Liver (tissue), 9 donors: ENCODE results near the gene CPNE4. TPM values are rescaled to one million over a fixed set of nuclear protein-coding genes. Genes with fewer than 3 reads are reported as not detected.

Source experiments
- DNase-seq: peaks from one replicate; pipeline ENCODE4 v3.0.0-alpha.2; 2017; ENCODE audit warnings: low spot score
- H3K27ac ChIP-seq, 2 donors: one replicate each; pipeline ENCODE4 v1.7.0; 2013; ENCODE audit warnings: inconsistent platforms in 2 of 2, low read length in 2 of 2, control low read depth in 1 of 2, low read depth in 1 of 2, mild to moderate bottlenecking in 1 of 2
- H3K27me3 ChIP-seq, 4 donors: one replicate each; pipeline versions ENCODE4 v1.6.1 to v1.7.0; 2013; ENCODE audit warnings: low read length in 3 of 4, inconsistent platforms in 1 of 4, mild to moderate bottlenecking in 1 of 4, moderate library complexity in 1 of 4; ENCODE audit not compliant: control insufficient read depth in 4 of 4, insufficient read depth in 4 of 4
- H3K36me3 ChIP-seq, 4 donors: one replicate each; pipeline versions ENCODE4 v1.6.1 to v1.7.0; 2013; ENCODE audit warnings: low read length in 3 of 4, mild to moderate bottlenecking in 3 of 4, low read depth in 1 of 4, moderate library complexity in 1 of 4; ENCODE audit not compliant: control insufficient read depth in 4 of 4, insufficient read depth in 3 of 4
- H3K4me1 ChIP-seq, 4 donors: one replicate each; pipeline versions ENCODE4 v1.6.1 to v1.7.0; 2013; ENCODE audit warnings: low read length in 3 of 4, mild to moderate bottlenecking in 3 of 4, moderate library complexity in 1 of 4; ENCODE audit not compliant: control insufficient read depth in 4 of 4, insufficient read depth in 4 of 4
- H3K4me3 ChIP-seq, 3 donors: one replicate each; pipeline versions ENCODE4 v1.6.1 to v1.7.0; 2013; ENCODE audit warnings: low read length in 3 of 3, control low read depth in 1 of 3, low read depth in 1 of 3, mild to moderate bottlenecking in 1 of 3
- H3K9ac ChIP-seq, 2 donors: one replicate each; pipeline ENCODE4 v1.7.0; 2013; ENCODE audit warnings: low read length in 2 of 2, mild to moderate bottlenecking in 2 of 2, moderate library complexity in 2 of 2, control low read depth in 1 of 2, low read depth in 1 of 2
- H3K9me3 ChIP-seq, 4 donors: one replicate each; pipeline versions ENCODE4 v1.6.1 to v1.7.0; 2013; ENCODE audit warnings: low read length in 3 of 4; ENCODE audit not compliant: control insufficient read depth in 4 of 4
- FOXA1 ChIP-seq: IDR thresholded peaks from 2 replicates; pipeline ENCODE4 v1.6.1; 2016; ENCODE audit warnings: antibody characterized with exemption
- GABPA ChIP-seq, 2 donors: IDR thresholded peaks in 1 of 2; conservative IDR thresholded peaks in 1 of 2; 2 replicates each; pipeline ENCODE4 v1.6.1; 2016; ENCODE audit warnings: antibody characterized with exemption in 2 of 2, mild to moderate bottlenecking in 1 of 2, moderate library complexity in 1 of 2
- HNF4A ChIP-seq, 2 donors: conservative IDR thresholded peaks; 2 replicates each; pipeline ENCODE4 v1.6.1; 2016; ENCODE audit warnings: antibody characterized with exemption in 2 of 2, mild to moderate bottlenecking in 2 of 2
- MAX ChIP-seq: IDR thresholded peaks from 2 replicates; pipeline ENCODE4 v1.6.1; 2016; ENCODE audit warnings: antibody characterized with exemption
- NR2F2 ChIP-seq: IDR thresholded peaks from 2 replicates; pipeline ENCODE4 v1.6.1; 2016; ENCODE audit warnings: antibody characterized with exemption
- RAD21 ChIP-seq, 2 donors: IDR thresholded peaks; 2 replicates each; pipeline ENCODE4 v1.6.1; 2016; ENCODE audit warnings: antibody characterized with exemption in 2 of 2, mild to moderate bottlenecking in 2 of 2
- REST ChIP-seq: IDR thresholded peaks from 2 replicates; pipeline ENCODE4 v1.6.1; 2016; ENCODE audit warnings: antibody characterized with exemption, mild to moderate bottlenecking
- RXRA ChIP-seq, 2 donors: IDR thresholded peaks; 2 replicates each; pipeline ENCODE4 v1.6.1; 2017 to 2018; ENCODE audit warnings: antibody characterized with exemption in 2 of 2, mild to moderate bottlenecking in 1 of 2
- SP1 ChIP-seq: IDR thresholded peaks from 2 replicates; pipeline ENCODE4 v1.6.1; 2018; ENCODE audit warnings: antibody characterized with exemption, mild to moderate bottlenecking
- TAF1 ChIP-seq: conservative IDR thresholded peaks from 2 replicates; pipeline ENCODE4 v1.6.1; 2016; ENCODE audit warnings: antibody characterized with exemption, mild to moderate bottlenecking
- YY1 ChIP-seq: IDR thresholded peaks from 2 replicates; pipeline ENCODE4 v1.6.1; 2016; ENCODE audit warnings: antibody characterized with exemption, mild to moderate bottlenecking
- ZBTB33 ChIP-seq: IDR thresholded peaks from 2 replicates; pipeline ENCODE4 v1.6.1; 2016; ENCODE audit warnings: antibody characterized with exemption
- WGBS: extraction: QIAGEN DNeasy Blood & Tissue Kit; methylation state at CpG from one replicate; pipeline ENCODE4 v1.1.7; 2013; 5-methylcytosine and 5-hydroxymethylcytosine counted together
- polyA plus RNA-seq, 2 donors: library from polyadenylated mRNA; stranded (reverse) in 1 of 2; unstranded in 1 of 2; fragments of 200-250 nt in 1 of 2; fragments of >200 nt in 1 of 2; fragmentation: Nextera tagmentation in 1 of 2; extraction: Ambion mirVana in 1 of 2; gene quantifications; one replicate each; pipeline versions ENCODE4 v1.2.1 to v1.2.3, GENCODE V29; 2013 to 2015
- total RNA-seq, 2 donors: library from RNA; depleted of rRNA; stranded (reverse); fragments of >200 nt; gene quantifications; one replicate each; pipeline ENCODE4 v1.2.3, GENCODE V29; 2014
- TF ChIP-seq, protein P1 (sequence below): IDR thresholded peaks from 2 replicates; pipeline ENCODE4 v1.6.1; 2016; ENCODE audit warnings: antibody characterized with exemption
- TF ChIP-seq, protein P2 (sequence below): fragments of 150-350 bp; IDR thresholded peaks from 2 replicates; pipeline ENCODE4 v1.5.1; 2017; ENCODE audit warnings: improper control_type of control experiment, low read depth, low read length; ENCODE audit not compliant: missing input control
- donor health status: healthy.
- donor health status: healthy.
- donor health status: healthy.
- donor health status: healthy.
- donor health status: healthy.

CPNE4 gene
- total and polyA plus RNA-seq, 4 donors: under 0.01 to 0.03 TPM; not detected in 2

- TF ChIP-seq REST: no peak
- TF ChIP-seq FOXA1: no peak
- TF ChIP-seq NR2F2: no peak
- TF ChIP-seq, protein P1, sequence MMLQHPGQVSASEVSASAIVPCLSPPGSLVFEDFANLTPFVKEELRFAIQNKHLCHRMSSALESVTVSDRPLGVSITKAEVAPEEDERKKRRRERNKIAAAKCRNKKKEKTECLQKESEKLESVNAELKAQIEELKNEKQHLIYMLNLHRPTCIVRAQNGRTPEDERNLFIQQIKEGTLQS: no peak
Measured at GRCh38 chr3:131960324-131960723, 74.5 kb downstream of the CPNE4 start (continued).

GRCh38 chr3:131957980-131958379 lies 76.8 kb downstream of the CPNE4 start:
- no peak overlapping the region for H3K27ac ChIP-seq
- no peaks in the 10 kb centered on the region for H3K4me1 ChIP-seq
- H3K9ac ChIP-seq: no peak overlapping the region
- 47% methylated on average over 1 of the region's 1 CpG for WGBS
- no peak overlapping the region for H3K4me3 ChIP-seq
- H3K36me3 ChIP-seq: no peaks in the 10 kb centered on the region
- H3K27me3 ChIP-seq: no peaks in the 10 kb centered on the region
- no peak for DNase-seq
- H3K9me3 ChIP-seq: no peaks in the 10 kb centered on the region
- TF ChIP-seq MAX (no peak), TAF1 (no peak), GABPA (IDR thresholded peaks at IDR 0.05 in 1 of 2, conservative IDR thresholded peaks at IDR 0.05 in 1 of 2) (no peak)
- TF ChIP-seq, protein P2, sequence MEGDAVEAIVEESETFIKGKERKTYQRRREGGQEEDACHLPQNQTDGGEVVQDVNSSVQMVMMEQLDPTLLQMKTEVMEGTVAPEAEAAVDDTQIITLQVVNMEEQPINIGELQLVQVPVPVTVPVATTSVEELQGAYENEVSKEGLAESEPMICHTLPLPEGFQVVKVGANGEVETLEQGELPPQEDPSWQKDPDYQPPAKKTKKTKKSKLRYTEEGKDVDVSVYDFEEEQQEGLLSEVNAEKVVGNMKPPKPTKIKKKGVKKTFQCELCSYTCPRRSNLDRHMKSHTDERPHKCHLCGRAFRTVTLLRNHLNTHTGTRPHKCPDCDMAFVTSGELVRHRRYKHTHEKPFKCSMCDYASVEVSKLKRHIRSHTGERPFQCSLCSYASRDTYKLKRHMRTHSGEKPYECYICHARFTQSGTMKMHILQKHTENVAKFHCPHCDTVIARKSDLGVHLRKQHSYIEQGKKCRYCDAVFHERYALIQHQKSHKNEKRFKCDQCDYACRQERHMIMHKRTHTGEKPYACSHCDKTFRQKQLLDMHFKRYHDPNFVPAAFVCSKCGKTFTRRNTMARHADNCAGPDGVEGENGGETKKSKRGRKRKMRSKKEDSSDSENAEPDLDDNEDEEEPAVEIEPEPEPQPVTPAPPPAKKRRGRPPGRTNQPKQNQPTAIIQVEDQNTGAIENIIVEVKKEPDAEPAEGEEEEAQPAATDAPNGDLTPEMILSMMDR: no peak

- no peak overlapping the region for H3K27ac ChIP-seq
- no peaks in the 10 kb centered on the region for H3K9me3 ChIP-seq
- H3K36me3 ChIP-seq: no peaks in the 10 kb centered on the region
- WGBS: 66% methylated on average over 5 of the region's 5 CpGs
- no peak overlapping the region for H3K9ac ChIP-seq
- H3K27me3 ChIP-seq: no peaks in the 10 kb centered on the region
- TF ChIP-seq RAD21 (IDR thresholded peaks at IDR 0.05) (no peak), NR2F2 (no peak), SP1 (no peak), YY1 (no peak), ZBTB33 (no peak), RXRA (IDR thresholded peaks at IDR 0.05) (no peak), HNF4A (conservative IDR thresholded peaks at IDR 0.05) (no peak)
- TF ChIP-seq, protein P1: no peak
- TF ChIP-seq, protein P2: no peak
- no peak for DNase-seq
- H3K4me3 ChIP-seq: no peak overlapping the region
- H3K4me1 ChIP-seq: no peaks in the 10 kb centered on the region
Measured at GRCh38 chr3:131957511-131957910, 77.3 kb downstream of the CPNE4 start.
